ENCODE measurements around the gene LCN15. TPM values are rescaled to one million over a fixed set of nuclear protein-coding genes. Genes with fewer than 3 reads are reported as not detected.

The LCN15 gene
- total and polyA plus RNA-seq, 2 of the 13 experiments (the other 11 are each of a cell fraction or from before 2014, with no cell fraction given), result 1.3 to 53.7 TPM

DNA sequence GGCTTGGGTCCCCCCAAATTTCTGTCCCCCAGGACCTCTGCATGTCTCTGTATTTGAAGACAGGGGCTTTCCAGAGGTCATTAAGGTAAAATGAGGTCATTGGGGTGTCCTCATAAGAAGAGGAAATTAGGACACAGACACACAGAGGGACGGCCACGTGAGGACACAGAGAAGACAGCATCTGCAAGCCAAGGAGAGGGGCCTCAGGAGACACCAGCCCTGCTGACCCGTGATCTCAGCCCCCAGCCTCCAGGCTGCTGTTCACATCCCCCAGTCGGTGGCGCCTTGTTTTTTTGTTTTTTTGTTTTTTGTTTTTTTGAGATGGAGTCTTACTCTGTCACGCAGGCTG lies 30.7 kb upstream of the LCN15 start (continued):
- TF ChIP-seq, protein P1, sequence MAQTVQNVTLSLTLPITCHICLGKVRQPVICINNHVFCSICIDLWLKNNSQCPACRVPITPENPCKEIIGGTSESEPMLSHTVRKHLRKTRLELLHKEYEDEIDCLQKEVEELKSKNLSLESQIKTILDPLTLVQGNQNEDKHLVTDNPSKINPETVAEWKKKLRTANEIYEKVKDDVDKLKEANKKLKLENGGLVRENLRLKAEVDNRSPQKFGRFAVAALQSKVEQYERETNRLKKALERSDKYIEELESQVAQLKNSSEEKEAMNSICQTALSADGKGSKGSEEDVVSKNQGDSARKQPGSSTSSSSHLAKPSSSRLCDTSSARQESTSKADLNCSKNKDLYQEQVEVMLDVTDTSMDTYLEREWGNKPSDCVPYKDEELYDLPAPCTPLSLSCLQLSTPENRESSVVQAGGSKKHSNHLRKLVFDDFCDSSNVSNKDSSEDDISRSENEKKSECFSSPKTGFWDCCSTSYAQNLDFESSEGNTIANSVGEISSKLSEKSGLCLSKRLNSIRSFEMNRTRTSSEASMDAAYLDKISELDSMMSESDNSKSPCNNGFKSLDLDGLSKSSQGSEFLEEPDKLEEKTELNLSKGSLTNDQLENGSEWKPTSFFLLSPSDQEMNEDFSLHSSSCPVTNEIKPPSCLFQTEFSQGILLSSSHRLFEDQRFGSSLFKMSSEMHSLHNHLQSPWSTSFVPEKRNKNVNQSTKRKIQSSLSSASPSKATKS (CRISPR knock-in tag; IDR thresholded peaks at IDR 0.05), result no peak
- no peak for TF ChIP-seq CBX1 (IDR thresholded peaks at IDR 0.05; ENCODE audit: low read depth)

DNA sequence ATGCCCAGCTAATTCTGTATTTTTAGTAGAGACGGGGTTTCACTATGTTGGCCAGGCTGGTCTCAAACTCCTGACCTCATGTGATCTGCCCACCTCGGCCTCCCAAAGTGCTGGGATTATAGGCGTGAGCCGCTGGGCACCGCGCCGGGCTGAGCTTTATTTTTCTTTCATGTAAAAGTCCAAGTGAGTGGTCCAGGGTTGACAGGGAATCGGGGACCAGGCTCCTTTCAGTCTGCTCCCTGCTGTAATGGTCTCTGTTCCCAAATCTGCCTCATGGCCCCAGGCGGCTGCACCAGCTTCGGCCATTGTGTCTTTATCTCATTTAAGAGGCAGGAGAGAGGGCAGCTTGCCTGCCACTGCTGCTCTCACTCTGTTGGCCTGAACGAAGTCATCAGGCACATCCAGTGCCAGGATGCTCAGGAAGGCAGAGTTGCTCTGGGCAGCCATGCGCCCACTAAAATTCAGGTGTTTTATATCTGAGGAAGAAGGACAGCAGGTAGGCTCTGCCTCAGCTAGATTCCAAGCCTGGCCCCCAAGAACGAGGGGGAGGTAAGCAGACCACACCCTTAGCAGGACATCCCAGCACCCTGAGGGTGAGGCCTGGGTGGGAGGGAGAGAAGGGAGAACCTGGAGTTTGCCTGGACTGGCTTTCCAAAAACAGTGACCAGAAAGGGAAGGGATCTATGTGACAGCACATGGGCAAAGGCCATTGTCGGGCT lies 30.1 kb upstream of the LCN15 start:
- ChIA-PET POLR2A (interaction anchor here (2.3 kb wide), 1 partner anchor 13 kb away, joined by 12 read pairs; the partner anchor contains the start of gene RABL6), CTCF (ENCODE audit: low intra/inter-chr PET ratio, low total read pairs) (no interaction called here)
- Histone ChIP-seq H2AFZ (ENCODE audit: low read length) (no peak overlapping the region), H3K4me1 (ENCODE audit: insufficient read depth, low read length) (peaks cover 83% of the 10 kb centered on the region), H3K4me2 (ENCODE audit: low read depth, low read length) (peak overlapping the region; percentile 41; the same call in 1 of the 2 replicates), H3K9me3 (ENCODE audit: low read length) (no peaks in the 10 kb centered on the region), H3K9ac (ENCODE audit: insufficient read depth, low read depth, low read length) (peak overlapping the region; percentile 5; the same call in 1 of the 2 replicates), H3K79me2 (ENCODE audit: insufficient read depth, low read length) (peaks cover 37% of the 10 kb centered on the region), H4K20me1 (ENCODE audit: insufficient read depth, low read length) (no peaks in the 10 kb centered on the region), H3K27me3 (ENCODE audit: control insufficient read depth in 1 of 2, insufficient read depth in 2 of 2, low read length in 2 of 2) (no peaks in the 10 kb centered on the region; a peak in 1 of 5 replicates), H3K36me3 (replicated peaks in 1 of 2; ENCODE audit: control insufficient read depth in 1 of 2, insufficient read depth in 2 of 2, low read length in 2 of 2) (0 out of 5 replicates have a peak, but pooled peaks cover 0 to 12% of the 10 kb centered on the region in 2 experiments), H3K4me3 (replicated peaks in 1 of 3; ENCODE audit: insufficient read depth in 1 of 3, low read depth in 2 of 3, low read length in 3 of 3) (no peak overlapping the region; a peak in 1 of 6 replicates), H3K27ac (ENCODE audit: extremely low read length, insufficient read depth, low read length) (peak overlapping the region; percentile 5)
- BruUV-seq (replicated peaks), result no TSS peak
- DNase-seq (ENCODE audit: low spot score) (no peak), ATAC-seq (no peak), FAIRE-seq (no peak)
- WGBS (ENCODE audit: low lambda C conversion rate), result 95% methylated on average over 14 of the region's 14 CpGs
- in situ Hi-C loops (cut with HindIII; ENCODE audit: extremely low pct_ligation_motif_present, low pct_unique_long_range_greater_than_20kb), result no loop called here
- intact Hi-C loops (cut with micrococcal nuclease; ENCODE audit: unreplicated experiment), result no loop called here
- TF ChIP-seq HNRNPLL (IDR thresholded peaks at IDR 0.05; ENCODE audit: low read depth, low read length, poor library complexity, severe bottlenecking), result no peak
- no peak for TF ChIP-seq RARG (CRISPR knock-in tag; IDR thresholded peaks at IDR 0.05; ENCODE audit: low read depth)
- TF ChIP-seq MED1 (CRISPR knock-in tag; IDR thresholded peaks at IDR 0.05), result no peak
- TF ChIP-seq SNAI1 (CRISPR knock-in tag; IDR thresholded peaks at IDR 0.05; ENCODE audit: borderline replicate concordance), result no peak
- TF ChIP-seq ZNF713 (CRISPR knock-in tag; IDR thresholded peaks at IDR 0.05), result no peak
- no peak for TF ChIP-seq NFRKB (IDR thresholded peaks at IDR 0.05)
- TF ChIP-seq SRSF4 (IDR thresholded peaks at IDR 0.05; ENCODE audit: low read depth, low read length, poor library complexity, severe bottlenecking), result no peak
- TF ChIP-seq MYNN (CRISPR knock-in tag; IDR thresholded peaks at IDR 0.05; ENCODE audit: low read depth), result no peak
- TF ChIP-seq ZNF878 (CRISPR knock-in tag; IDR thresholded peaks at IDR 0.05), result no peak
- TF ChIP-seq NCOA2 (CRISPR knock-in tag; IDR thresholded peaks at IDR 0.05), result no peak
- TF ChIP-seq ZIK1 (CRISPR knock-in tag; IDR thresholded peaks at IDR 0.05; ENCODE audit: borderline replicate concordance, low read depth), result no peak
- TF ChIP-seq YEATS2 (CRISPR knock-in tag; IDR thresholded peaks at IDR 0.05; ENCODE audit: borderline replicate concordance), result no peak
- no peak for TF ChIP-seq PLSCR1 (CRISPR knock-in tag; IDR thresholded peaks at IDR 0.05; ENCODE audit: borderline replicate concordance)
- TF ChIP-seq PHB2 (IDR thresholded peaks at IDR 0.05; ENCODE audit: partially characterized antibody), result no peak
- TF ChIP-seq ZSCAN31 (CRISPR knock-in tag; IDR thresholded peaks at IDR 0.05; ENCODE audit: low read depth), result no peak
- TF ChIP-seq RBM22 (optimal IDR thresholded peaks at IDR 0.05; ENCODE audit: low read length), result peak; percentile 16
- TF ChIP-seq SPEN (CRISPR knock-in tag; IDR thresholded peaks at IDR 0.05; ENCODE audit: low read depth), result peak; percentile 39; the same call in 1 of the 2 replicates
- no peak for TF ChIP-seq ATF7-NPFF (CRISPR knock-in tag; IDR thresholded peaks at IDR 0.05; ENCODE audit: low read depth)
